Smooth muscle cell (in vitro differentiated cells): ENCODE results near the gene TTC7B. TPM values are rescaled to one million over a fixed set of nuclear protein-coding genes. Genes with fewer than 3 reads are reported as not detected.

Experiments
- DNase-seq: peaks from one replicate; lab custom pipeline; 2025; ENCODE audit not compliant: unreplicated experiment; lab: John Stamatoyannopoulos, UW
- H2AFZ ChIP-seq: fragments of 200-600 bp; sonication (generic); 2 replicates; pipeline ENCODE4 v1.6.0; 2016; ENCODE audit warnings: antibody characterized with exemption, low read depth, mild to moderate bottlenecking
- H3F3A ChIP-seq: fragments of 200-600 bp; sonication (generic); 2 replicates; pipeline ENCODE4 v1.6.0; 2017; ENCODE audit warnings: antibody characterized with exemption, low read depth
- H3K27ac ChIP-seq: fragments of 200-600 bp; sonication (generic); 2 replicates; pipeline ENCODE4 v1.5.1; 2016; ENCODE audit warnings: low read depth, mild to moderate bottlenecking
- H3K27me3 ChIP-seq: fragments of 200-600 bp; sonication (generic); 2 replicates; pipeline ENCODE4 v1.6.1; 2016; ENCODE audit warnings: low read depth, mild to moderate bottlenecking
- H3K36me3 ChIP-seq: fragments of 200-600 bp; sonication (generic); 2 replicates; pipeline ENCODE4 v1.5.1; 2016; ENCODE audit warnings: low read depth
- H3K4me1 ChIP-seq: fragments of 200-600 bp; sonication (generic); 2 replicates; pipeline ENCODE4 v1.5.1; 2016; ENCODE audit warnings: low read depth
- H3K4me2 ChIP-seq: fragments of 200-600 bp; sonication (generic); 2 replicates; pipeline ENCODE4 v1.6.0; 2016; ENCODE audit warnings: mild to moderate bottlenecking
- H3K4me3 ChIP-seq: fragments of 200-600 bp; sonication (generic); 2 replicates; pipeline ENCODE4 v1.5.1; 2016; ENCODE audit warnings: mild to moderate bottlenecking
- H3K79me2 ChIP-seq: fragments of 200-600 bp; sonication (generic); 2 replicates; pipeline ENCODE4 v1.6.0; 2016; ENCODE audit warnings: low read depth, mild to moderate bottlenecking
- H3K9ac ChIP-seq: fragments of 200-600 bp; sonication (generic); 2 replicates; pipeline ENCODE4 v1.6.0; 2016; ENCODE audit warnings: low read depth
- H3K9me3 ChIP-seq: fragments of 200-600 bp; sonication (generic); replicated peaks from 2 replicates; pipeline ENCODE4 v1.5.1; 2016; ENCODE audit warnings: low read depth
- H4K20me1 ChIP-seq: fragments of 200-600 bp; sonication (generic); 2 replicates; pipeline ENCODE4 v1.6.0; 2016; ENCODE audit warnings: low read depth
- WGBS: methylation state at CpG from one replicate; pipeline ENCODE4 v1.1.7; 2016; ENCODE audit warnings: low lambda C conversion rate; 5-methylcytosine and 5-hydroxymethylcytosine counted together
- polyA plus RNA-seq: library from polyadenylated mRNA; unstranded; fragments of >200 nt; fragmentation: Nextera tagmentation; extraction: Ambion mirVana; gene quantifications from 2 replicates; pipeline ENCODE4 v1.2.1, GENCODE V29; 2016
- total RNA-seq: library from RNA; depleted of rRNA; stranded (reverse); fragments of >200 nt; gene quantifications from 2 replicates; pipeline ENCODE4 v1.2.3, GENCODE V29; 2014
- TF ChIP-seq, protein P1 (sequence below): fragments of 200-600 bp; sonication (generic); IDR thresholded peaks from 2 replicates; pipeline ENCODE4 v1.5.1; 2017; ENCODE audit warnings: borderline replicate concordance, mild to moderate bottlenecking, antibody characterized with exemption; ENCODE audit not compliant: insufficient read depth, poor library complexity, severe bottlenecking

TTC7B gene
- total and polyA plus RNA-seq, 2 experiments from 2014 or later, result 22.1 to 54.1 TPM

DNA sequence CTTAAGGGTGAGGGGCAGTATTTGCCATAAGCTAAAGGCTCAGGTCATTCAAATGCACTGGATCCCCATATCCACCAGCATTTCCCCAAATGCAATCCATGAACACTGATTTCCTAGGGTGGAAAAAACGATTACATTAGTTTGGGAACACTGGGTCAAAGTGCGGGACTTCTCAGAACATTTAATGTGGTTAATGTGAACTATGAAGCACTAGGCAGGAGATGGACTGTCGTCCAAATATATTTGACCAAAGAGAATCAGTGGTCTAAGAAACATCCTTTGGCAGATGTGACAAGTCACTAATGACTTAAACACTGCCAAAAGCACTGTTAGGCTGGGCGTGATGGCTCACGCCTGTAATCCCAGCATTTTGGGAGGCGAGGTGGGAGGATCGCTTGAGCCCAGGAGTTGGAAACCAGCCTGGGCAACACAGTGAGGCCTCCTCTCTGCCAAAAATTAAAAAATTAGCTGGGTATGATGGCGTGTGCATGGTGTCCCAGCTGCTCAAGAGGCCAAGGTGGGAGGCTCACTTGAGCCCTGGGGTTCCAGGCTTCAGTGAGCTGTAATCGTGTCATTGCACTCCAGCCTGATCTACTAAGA lies 214.0 kb downstream of the TTC7B start:
- Histone ChIP-seq H3K4me1 (peaks cover 16% of the 10 kb centered on the region), H3K27me3 (no peaks in the 10 kb centered on the region), H3K9me3 (no peaks in the 10 kb centered on the region), H3K4me2 (no peak overlapping the region), H3K27ac (no peak overlapping the region), H4K20me1 (no peaks in the 10 kb centered on the region), H3K36me3 (no peaks in the 10 kb centered on the region), H3K4me3 (no peak overlapping the region), H3F3A (no peaks in the 10 kb centered on the region), H3K79me2 (no peaks in the 10 kb centered on the region), H3K9ac (no peak overlapping the region), H2AFZ (no peak overlapping the region)
- DNase-seq, result no peak
- 91% methylated on average over 9 of the region's 9 CpGs for WGBS
- TF ChIP-seq, protein P1, sequence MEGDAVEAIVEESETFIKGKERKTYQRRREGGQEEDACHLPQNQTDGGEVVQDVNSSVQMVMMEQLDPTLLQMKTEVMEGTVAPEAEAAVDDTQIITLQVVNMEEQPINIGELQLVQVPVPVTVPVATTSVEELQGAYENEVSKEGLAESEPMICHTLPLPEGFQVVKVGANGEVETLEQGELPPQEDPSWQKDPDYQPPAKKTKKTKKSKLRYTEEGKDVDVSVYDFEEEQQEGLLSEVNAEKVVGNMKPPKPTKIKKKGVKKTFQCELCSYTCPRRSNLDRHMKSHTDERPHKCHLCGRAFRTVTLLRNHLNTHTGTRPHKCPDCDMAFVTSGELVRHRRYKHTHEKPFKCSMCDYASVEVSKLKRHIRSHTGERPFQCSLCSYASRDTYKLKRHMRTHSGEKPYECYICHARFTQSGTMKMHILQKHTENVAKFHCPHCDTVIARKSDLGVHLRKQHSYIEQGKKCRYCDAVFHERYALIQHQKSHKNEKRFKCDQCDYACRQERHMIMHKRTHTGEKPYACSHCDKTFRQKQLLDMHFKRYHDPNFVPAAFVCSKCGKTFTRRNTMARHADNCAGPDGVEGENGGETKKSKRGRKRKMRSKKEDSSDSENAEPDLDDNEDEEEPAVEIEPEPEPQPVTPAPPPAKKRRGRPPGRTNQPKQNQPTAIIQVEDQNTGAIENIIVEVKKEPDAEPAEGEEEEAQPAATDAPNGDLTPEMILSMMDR, result no peak

DNA sequence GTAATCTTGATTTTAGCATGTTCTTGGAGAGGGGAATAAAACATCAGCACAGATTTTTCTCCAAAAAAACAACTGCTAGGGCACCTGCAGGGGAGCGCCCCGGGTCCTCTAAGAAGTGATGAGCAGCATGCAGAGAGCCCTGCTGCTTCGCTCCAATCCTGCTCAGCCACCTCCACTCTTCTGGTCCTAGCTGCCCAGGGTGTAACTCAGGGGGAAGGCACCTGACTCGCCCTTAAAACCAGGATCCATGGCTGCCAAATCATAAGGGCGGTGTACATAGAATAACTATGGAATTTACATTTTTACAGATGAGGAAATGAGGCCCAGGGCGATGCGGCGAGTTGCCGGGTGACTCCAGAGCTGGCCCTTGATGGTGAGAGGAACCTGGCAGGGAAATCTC lies 214.7 kb downstream of the TTC7B start:
- Histone ChIP-seq H3K4me2 (no peak overlapping the region), H3K9me3 (no peaks in the 10 kb centered on the region), H3K4me1 (peaks cover 16% of the 10 kb centered on the region), H3K79me2 (no peaks in the 10 kb centered on the region), H3K27me3 (no peaks in the 10 kb centered on the region), H3K36me3 (no peaks in the 10 kb centered on the region), H3K4me3 (no peak overlapping the region), H3F3A (no peaks in the 10 kb centered on the region), H3K27ac (no peak overlapping the region), H4K20me1 (no peaks in the 10 kb centered on the region), H3K9ac (no peak overlapping the region), H2AFZ (no peak overlapping the region)
- no peak for DNase-seq
- 96% methylated on average over 9 of the region's 9 CpGs for WGBS
- TF ChIP-seq, protein P1, result no peak

DNA sequence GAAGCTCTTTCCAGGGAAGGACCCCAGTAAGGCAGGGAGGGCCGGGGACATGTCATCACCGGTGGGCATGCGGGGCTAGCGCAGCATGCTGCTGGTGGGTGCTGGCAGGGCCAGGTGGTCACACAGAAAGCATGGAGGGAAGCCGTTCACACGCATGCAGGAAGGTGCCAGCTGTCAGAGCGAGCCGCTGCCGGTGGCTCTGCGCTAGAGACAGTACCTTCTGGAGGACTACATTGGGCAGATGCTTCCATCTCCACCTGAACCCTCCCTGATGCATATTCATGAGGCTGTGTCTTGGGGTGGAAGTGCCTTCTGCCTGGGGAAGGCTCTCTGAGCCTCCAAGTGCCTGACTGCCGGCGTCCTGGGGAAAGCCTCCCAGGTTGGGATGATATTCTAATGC lies 215.6 kb downstream of the TTC7B start:
- Histone ChIP-seq H3K4me2 (no peak overlapping the region), H3K27me3 (no peaks in the 10 kb centered on the region), H3K36me3 (no peaks in the 10 kb centered on the region), H3F3A (no peaks in the 10 kb centered on the region), H2AFZ (no peak overlapping the region), H3K9ac (no peak overlapping the region), H3K4me3 (no peak overlapping the region), H3K79me2 (no peaks in the 10 kb centered on the region), H3K9me3 (no peaks in the 10 kb centered on the region), H3K27ac (no peak overlapping the region), H4K20me1 (no peaks in the 10 kb centered on the region), H3K4me1 (peaks cover 16% of the 10 kb centered on the region)
- TF ChIP-seq, protein P1, result no peak
- no peak for DNase-seq
- 90% methylated on average over 12 of the region's 12 CpGs for WGBS
